ENCODE results near the gene CAPZB. TPM values are rescaled to one million over a fixed set of nuclear protein-coding genes. Genes with fewer than 3 reads are reported as not detected.

CAPZB gene
- polyA plus RNA-seq, 1 donor from 2014 or later = 159 TPM

DNA sequence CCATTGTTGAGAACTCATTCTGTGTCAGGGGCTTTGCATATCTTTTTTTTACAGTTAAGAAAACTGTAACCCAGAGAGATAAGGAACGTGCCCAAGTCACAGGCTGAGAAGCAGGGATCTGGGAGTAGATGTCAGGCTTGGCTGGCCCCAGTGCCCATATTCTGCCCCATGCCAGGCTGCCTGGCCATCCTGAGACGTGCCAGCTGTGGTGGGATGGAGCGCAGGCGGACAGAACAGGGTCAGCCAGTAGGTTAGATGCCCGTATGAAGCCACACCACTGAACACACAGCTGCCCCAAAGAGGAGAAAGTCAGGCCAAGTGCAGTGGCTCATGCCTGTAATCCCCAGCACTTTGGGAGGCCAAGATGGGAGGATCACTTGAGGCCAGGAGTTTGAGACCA is 117.3 kb downstream of the CAPZB start:
- H3K9me3 ChIP-seq (ENCODE audit: low read length) = no peaks in the 10 kb centered on the region
- H3F3A ChIP-seq (ENCODE audit: insufficient read depth, low read length, poor library complexity, severe bottlenecking) = no peaks in the 10 kb centered on the region
- no peak overlapping the region for H2AFZ ChIP-seq (ENCODE audit: low read depth, low read length)
- no peak overlapping the region for H3K4me3 ChIP-seq (ENCODE audit: low read length)
- H3K9ac ChIP-seq (ENCODE audit: low read length) = no peak overlapping the region
- no peaks in the 10 kb centered on the region for H4K20me1 ChIP-seq (ENCODE audit: insufficient read depth)
- H3K27ac ChIP-seq (ENCODE audit: low read length) = no peak overlapping the region
- H3K9me2 ChIP-seq (ENCODE audit: insufficient read depth, low read length) = no peaks in the 10 kb centered on the region
- no peaks in the 10 kb centered on the region for H3K27me3 ChIP-seq (ENCODE audit: insufficient read depth, low read depth, low read length)
- no peak for TF ChIP-seq RAD21 (conservative IDR thresholded peaks at IDR 0.05)
- TF ChIP-seq MXI1 (conservative IDR thresholded peaks at IDR 0.05; ENCODE audit: poor library complexity, severe bottlenecking) = no peak
- TF ChIP-seq SMC3 (conservative IDR thresholded peaks at IDR 0.05; ENCODE audit: poor library complexity) = no peak
- no peak for TF ChIP-seq REST (IDR thresholded peaks at IDR 0.05; ENCODE audit: borderline replicate concordance)
- TF ChIP-seq POLR2AphosphoS5 (IDR thresholded peaks at IDR 0.05) = no peak
- no peak for TF ChIP-seq EZH2 (IDR thresholded peaks at IDR 0.05; ENCODE audit: borderline replicate concordance, insufficient read depth, low read length, poor library complexity, severe bottlenecking)
- no peak for TF ChIP-seq CTCF (IDR thresholded peaks at IDR 0.05; ENCODE audit: poor library complexity, severe bottlenecking)
- TF ChIP-seq TAF1 (IDR thresholded peaks at IDR 0.05; ENCODE audit: low read depth) = no peak
- TF ChIP-seq EP300 (conservative IDR thresholded peaks at IDR 0.05; ENCODE audit: poor library complexity, severe bottlenecking) = no peak
- no peaks in the 10 kb centered on the region for H3K36me3 ChIP-seq (ENCODE audit: insufficient read depth, low read length)
- H3K79me2 ChIP-seq (replicated peaks; ENCODE audit: insufficient read depth, low read length) = no peaks in the 10 kb centered on the region
- no peak overlapping the region for H3K4me2 ChIP-seq (ENCODE audit: low read length)

GRCh38 chr1:19367584-19368041 is 117.7 kb downstream of the CAPZB start:
- Histone ChIP-seq H3K4me3 (ENCODE audit: low read length) (no peak overlapping the region), H3K27ac (ENCODE audit: low read length) (no peak overlapping the region), H3K9ac (ENCODE audit: low read length) (no peak overlapping the region), H3K36me3 (ENCODE audit: insufficient read depth, low read length) (no peaks in the 10 kb centered on the region), H3K79me2 (replicated peaks; ENCODE audit: insufficient read depth, low read length) (no peaks in the 10 kb centered on the region), H4K20me1 (ENCODE audit: insufficient read depth) (no peaks in the 10 kb centered on the region), H3K9me2 (ENCODE audit: insufficient read depth, low read length) (no peaks in the 10 kb centered on the region), H2AFZ (ENCODE audit: low read depth, low read length) (no peak overlapping the region), H3K9me3 (ENCODE audit: low read length) (no peaks in the 10 kb centered on the region), H3K4me2 (ENCODE audit: low read length) (no peak overlapping the region), H3K27me3 (ENCODE audit: insufficient read depth, low read depth, low read length) (no peaks in the 10 kb centered on the region), H3F3A (ENCODE audit: insufficient read depth, low read length, poor library complexity, severe bottlenecking) (no peaks in the 10 kb centered on the region)
- TF ChIP-seq EZH2 (IDR thresholded peaks at IDR 0.05; ENCODE audit: borderline replicate concordance, insufficient read depth, low read length, poor library complexity, severe bottlenecking) = no peak
- no peak for TF ChIP-seq MXI1 (conservative IDR thresholded peaks at IDR 0.05; ENCODE audit: poor library complexity, severe bottlenecking)
- no peak for TF ChIP-seq SMC3 (conservative IDR thresholded peaks at IDR 0.05; ENCODE audit: poor library complexity)
- no peak for TF ChIP-seq CTCF (IDR thresholded peaks at IDR 0.05; ENCODE audit: poor library complexity, severe bottlenecking)
- TF ChIP-seq POLR2AphosphoS5 (IDR thresholded peaks at IDR 0.05) = no peak
- TF ChIP-seq EP300 (conservative IDR thresholded peaks at IDR 0.05; ENCODE audit: poor library complexity, severe bottlenecking) = no peak
- no peak for TF ChIP-seq REST (IDR thresholded peaks at IDR 0.05; ENCODE audit: borderline replicate concordance)
- TF ChIP-seq RAD21 (conservative IDR thresholded peaks at IDR 0.05) = no peak
- no peak for TF ChIP-seq TAF1 (IDR thresholded peaks at IDR 0.05; ENCODE audit: low read depth)
